ENCODE results near the gene NOTCH4.
A peak's percentile ranks its signal among the peaks of the same experiment; 100 is the strongest.

The NOTCH4 gene

DNA sequence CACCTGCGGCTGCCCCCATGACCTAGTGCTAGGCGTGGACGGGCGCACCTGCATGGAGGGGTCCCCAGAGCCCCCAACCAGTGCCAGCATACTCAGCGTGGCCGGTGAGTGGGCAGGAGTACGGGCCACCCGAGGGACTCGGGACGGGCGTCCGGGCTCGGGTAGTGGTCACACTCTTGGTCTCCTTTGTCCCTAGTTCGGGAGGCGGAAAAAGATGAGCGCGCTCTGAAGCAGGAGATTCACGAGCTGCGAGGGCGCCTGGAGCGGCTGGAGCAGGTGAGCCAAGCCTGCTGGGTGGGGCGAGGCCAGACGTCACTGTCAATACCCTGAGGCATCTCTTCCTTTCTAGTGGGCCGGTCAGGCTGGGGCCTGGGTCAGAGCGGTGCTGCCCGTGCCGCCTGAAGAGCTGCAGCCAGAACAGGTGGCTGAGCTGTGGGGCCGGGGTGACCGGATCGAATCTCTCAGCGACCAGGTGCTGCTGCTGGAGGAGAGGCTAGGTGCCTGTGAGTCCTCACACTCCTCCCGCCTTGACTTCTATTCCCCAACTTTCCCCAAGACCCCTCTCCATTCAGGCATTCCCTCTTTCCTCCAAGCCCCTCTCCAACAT, 56.6 kb downstream of the NOTCH4 start:
- DNase-seq (ENCODE audit: low spot score) (no peak), FAIRE-seq (no peak)

GRCh38 chr6:32166411-32167061, 57.3 kb downstream of the NOTCH4 start:
- FAIRE-seq (no peak), DNase-seq (ENCODE audit: low spot score) (no peak)

GRCh38 chr6:32164295-32164694, 59.6 kb downstream of the NOTCH4 start, which contains the start of gene EGFL8:
Gene EGFL8 (plus strand): TSS chr6:32164595. CDS start chr6:32166166, 1,571 bp downstream.
- FAIRE-seq: no peak
- no peak for DNase-seq (ENCODE audit: low spot score)

DNA sequence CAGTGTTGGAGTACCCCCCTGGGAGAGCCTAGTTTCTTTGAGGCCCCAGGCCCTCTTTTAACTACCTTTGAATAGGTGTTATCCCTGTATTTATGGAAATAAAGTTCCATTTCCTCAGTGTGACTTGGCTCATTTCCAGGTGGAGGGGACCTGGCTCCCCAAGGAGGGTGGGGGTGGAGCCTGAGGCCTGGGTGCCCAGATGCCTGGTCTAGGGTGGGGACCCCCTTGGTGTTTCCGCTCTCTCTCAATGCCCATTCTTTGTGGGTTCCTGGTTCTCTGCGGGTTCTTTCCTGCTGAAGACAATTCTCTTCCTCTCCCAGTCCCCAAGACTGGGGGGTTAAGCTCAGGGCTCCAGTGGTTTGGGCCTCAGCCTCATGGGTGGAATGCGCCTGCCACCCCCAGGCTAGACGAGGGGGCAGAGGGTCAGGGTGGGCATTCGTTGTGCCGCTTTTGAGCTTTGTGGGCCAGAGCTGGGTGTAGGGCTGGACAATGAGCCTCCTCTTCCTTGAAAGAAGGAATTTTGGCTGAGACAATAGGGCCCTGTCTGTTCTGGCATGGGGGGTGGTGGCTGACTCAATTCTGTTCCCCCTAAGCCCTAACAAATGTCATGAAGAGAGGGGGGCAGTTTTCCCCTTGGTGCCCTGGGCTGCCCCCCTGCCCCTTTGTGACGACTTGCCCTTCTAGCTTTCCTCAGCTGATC, 60.2 kb downstream of the NOTCH4 start:
- FAIRE-seq: no peak
- DNase-seq (ENCODE audit: low spot score): no peak

DNA sequence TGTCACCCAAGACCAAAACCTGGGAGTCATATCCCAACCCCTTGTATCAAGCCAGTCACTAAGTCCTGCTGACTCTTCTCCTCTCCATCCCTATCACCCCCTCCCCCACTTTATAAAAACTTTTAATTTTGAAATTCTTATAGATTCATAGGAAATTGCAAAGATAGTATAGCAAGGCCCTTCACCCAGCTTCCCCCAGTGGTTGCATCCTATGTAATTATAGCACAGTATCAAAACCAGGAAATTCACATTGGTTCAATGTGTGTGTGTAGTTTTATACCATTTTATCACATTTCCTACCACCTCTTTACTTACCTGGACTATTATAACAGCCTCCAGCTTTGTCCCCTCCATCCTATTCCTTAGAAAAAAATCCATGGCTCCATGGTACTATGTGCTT, 65.8 kb downstream of the NOTCH4 start:
- no peak for DNase-seq (ENCODE audit: low spot score)
- no peak for FAIRE-seq

DNA sequence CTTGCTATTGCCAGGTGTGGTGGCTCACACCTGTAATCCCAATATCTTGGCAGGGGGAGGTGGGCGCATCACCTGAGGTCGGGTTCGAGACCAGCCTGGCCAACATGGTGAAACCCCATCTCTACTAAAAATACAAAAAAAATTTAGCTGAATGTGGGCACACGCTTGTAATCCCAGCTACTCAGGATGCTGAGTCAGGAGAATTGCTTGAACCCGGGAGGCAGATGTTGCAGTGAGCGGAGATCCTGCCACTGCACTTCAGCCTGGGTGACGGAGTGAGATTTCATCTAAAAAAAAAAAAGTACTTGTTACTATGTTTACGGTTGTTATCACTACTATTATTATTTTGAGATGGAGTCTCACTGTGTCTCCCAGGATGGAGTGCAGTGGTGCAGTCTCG, 67.0 kb downstream of the NOTCH4 start:
- DNase-seq (ENCODE audit: low spot score) (no peak), FAIRE-seq (no peak)

GRCh38 chr6:32154514-32155161, 69.2 kb downstream of the NOTCH4 start:
- FAIRE-seq (peak; percentile 44), DNase-seq (ENCODE audit: low spot score) (peak; percentile 74)

DNA sequence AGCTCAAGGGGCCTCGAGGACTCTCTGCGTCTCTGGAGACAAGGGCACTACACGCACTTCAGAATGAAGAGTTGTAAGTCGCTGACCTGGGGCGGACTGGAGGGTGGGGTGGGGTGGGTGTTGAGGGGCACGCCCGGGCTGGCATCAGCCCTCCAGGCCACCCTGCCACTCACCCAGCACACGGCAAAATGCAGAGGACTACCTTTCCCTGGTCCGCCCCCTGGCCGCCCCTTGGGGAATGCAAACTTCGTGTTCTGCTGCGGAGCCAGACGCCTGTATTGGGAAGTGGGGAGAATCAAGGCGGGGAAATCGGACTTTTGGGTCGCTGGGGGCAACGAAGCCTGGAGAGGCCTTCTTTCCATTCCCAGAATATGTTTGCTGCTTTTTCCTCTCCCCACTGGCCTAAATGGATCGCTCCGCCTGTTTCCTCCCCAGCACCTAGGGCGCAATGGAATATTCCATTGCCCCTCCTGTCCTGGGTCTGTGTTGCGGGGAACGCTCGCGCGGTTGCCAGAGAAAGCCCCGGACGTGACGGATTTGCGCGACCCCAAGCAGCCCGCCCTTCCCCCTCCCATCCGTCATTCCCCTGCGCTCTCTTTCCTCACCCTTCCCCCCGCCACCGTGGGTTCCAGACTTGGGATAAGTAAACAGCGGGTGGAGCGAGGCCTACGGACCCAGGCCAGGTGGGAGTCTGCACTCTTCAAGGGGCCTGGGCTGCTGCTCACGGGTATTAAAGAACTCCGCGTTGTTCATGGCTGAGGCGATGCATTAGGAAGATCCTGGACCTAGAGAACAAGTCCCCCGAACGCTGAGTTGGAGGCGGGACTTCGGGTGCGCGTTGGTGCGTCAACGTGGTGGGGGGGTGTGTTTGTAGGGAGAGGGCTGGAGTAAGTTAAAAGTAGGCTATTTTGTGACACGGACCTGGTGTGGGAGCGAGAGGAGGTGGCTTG, 70.0 kb downstream of the NOTCH4 start, which contains the start of gene PPT2:
TSS of gene PPT2 (plus strand) at position 578 of the 950 bp plus-strand sequence. CDS start 454 bp downstream, outside the sequence.
- peak; percentile 83 for FAIRE-seq
- peak; percentile 89 for DNase-seq (ENCODE audit: low spot score)

- DNase-seq (ENCODE audit: low spot score): no peak
- no peak for FAIRE-seq
Observed at GRCh38 chr6:32152769-32153563, 70.9 kb downstream of the NOTCH4 start.

- DNase-seq (ENCODE audit: low spot score) (peak; percentile 52), FAIRE-seq (no peak)
Observed at GRCh38 chr6:32151863-32152768, 71.8 kb downstream of the NOTCH4 start, which contains the start of gene PRRT1. Gene PRRT1 (minus strand): TSS chr6:32151939. CDS start chr6:32151827, 112 bp downstream.

DNA sequence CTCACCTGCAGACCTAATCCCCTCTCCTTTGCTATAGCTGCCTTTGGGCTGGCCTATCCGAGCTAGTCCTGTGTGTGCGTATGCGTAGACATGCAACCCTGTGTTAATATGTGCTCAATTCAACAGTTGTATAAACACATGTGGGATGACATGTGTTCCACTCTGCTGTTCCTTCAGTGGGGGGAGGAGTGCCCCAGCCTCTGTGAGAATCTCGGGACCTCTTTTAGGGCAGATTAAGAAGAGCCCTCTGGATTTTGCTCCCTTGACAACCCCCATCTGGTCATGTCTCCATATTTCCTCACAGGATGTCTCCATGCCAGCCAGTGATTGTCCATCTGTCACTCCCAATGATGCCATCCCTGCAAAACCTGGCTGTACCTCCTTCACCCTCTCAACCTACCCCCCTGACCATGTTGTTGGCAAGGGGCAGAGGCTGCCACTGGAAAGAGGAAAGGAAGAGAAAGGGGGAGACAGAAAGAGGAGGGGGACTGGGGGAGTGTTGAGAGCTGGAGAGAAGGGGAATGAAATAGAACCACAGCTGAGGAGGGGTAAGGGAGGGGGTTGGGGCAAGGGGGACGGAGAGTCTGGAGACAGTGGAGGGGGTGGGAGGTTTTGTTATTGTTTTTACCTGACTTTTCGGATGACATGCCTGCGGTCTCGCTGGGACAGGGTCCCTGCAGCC, 72.5 kb downstream of the NOTCH4 start:
- no peak for FAIRE-seq
- no peak for DNase-seq (ENCODE audit: low spot score)

- DNase-seq (ENCODE audit: low spot score) (no peak), FAIRE-seq (no peak)
Observed at GRCh38 chr6:32149932-32150870, 73.7 kb downstream of the NOTCH4 start.

DNA sequence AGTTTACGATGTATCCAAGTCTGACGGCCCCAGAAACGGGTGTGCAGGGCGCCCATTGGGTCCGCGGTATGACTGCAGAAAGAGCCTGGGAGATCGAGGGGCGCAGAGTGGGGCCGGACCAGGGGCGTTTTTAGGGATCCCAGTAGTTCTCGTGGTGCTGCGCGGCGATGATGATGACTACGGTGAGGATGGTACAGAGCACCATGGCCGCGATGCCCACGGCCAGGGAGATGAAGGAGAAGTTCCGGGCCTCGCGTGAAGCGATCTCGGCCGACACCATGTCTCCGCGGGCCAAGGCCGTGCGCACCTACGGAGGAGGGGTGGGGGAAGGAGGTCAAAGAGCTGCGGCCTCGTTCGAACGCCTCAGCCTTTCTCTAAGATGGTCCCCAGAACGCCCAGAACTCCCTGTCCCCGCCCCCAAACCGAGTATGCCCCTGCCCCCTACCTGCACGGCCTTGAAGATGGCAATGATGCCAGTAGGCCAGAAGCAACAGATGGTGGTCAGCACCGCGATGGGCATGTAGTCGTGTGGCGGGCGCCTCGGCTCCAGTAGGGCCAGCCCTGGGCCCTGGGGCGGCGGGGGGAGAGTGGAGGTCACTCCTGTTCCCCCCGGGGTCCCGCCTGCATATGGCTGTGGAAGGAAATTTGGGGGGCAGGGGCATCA, 74.6 kb downstream of the NOTCH4 start:
- DNase-seq (ENCODE audit: low spot score) (no peak), FAIRE-seq (no peak)

- DNase-seq (ENCODE audit: low spot score): no peak
- no peak for FAIRE-seq
Observed at GRCh38 chr6:32148289-32149091, 75.4 kb downstream of the NOTCH4 start.

DNA sequence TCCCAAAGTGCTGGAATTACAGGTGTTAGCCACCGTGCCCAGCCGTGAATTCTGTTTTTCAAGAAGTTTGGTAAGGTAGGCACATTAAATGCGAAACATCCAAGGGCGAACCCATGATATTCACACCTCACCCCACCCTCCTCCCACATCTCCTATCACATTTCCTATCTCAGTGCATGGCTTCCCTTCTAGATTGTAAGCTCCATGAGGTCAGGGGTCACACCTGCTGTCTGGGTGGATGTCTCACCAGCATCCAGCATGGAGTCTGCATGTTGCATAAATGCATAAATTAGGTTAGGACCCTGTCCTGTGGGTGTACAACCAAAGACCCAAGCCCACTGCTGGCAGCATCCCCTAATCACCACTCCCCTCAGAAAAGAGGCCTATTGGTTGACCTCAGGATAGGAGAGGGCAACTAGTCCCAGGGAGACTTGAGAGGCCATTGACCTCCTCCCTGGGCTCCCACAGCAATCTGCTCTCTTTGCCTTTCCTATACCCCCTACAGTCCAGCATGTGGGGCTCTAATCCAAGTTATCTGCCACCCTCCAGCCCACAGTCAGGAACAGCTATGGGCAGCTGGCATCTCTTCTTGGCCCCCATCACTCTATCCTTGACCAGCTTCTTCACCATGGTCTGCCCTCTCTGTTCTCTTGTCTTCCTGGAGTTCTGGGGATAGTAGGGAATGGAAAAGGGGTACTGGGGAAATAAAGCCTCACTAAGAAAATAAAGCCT, 76.3 kb downstream of the NOTCH4 start:
- DNase-seq (ENCODE audit: low spot score): no peak

More for the DNA sequence above, 76.3 kb downstream of the NOTCH4 start:
- no peak for FAIRE-seq

All from urothelium cell line (cell line).